Mucosa of descending colon (tissue), 3 donors: Measurements from ENCODE around the gene SUFU. TPM values are rescaled to one million over a fixed set of nuclear protein-coding genes. Genes with fewer than 3 reads are reported as not detected.

Experiments used
- ATAC-seq: fragments of 200-7000 bp; cut with Tn5 transposase; one replicate; pipeline ENCODE4 v1.9.1; 2020; ENCODE audit warnings: mild to moderate bottlenecking, moderate library complexity
- DNase-seq, 3 donors: peaks; one replicate each; pipeline ENCODE4 v3.0.0-alpha.2; 2020
- H3K36me3 ChIP-seq: fragments of 200-600 bp; one replicate; pipeline ENCODE4 v1.8.0; 2021; ENCODE audit warnings: low read depth, mild to moderate bottlenecking
- H3K4me1 ChIP-seq: fragments of 200-600 bp; one replicate; pipeline ENCODE4 v1.8.0; 2021; ENCODE audit warnings: low read depth, mild to moderate bottlenecking
- H3K4me3 ChIP-seq: fragments of 200-600 bp; one replicate; pipeline ENCODE4 v1.8.0; 2021; ENCODE audit warnings: mild to moderate bottlenecking
- H3K9me3 ChIP-seq: fragments of 200-600 bp; one replicate; pipeline ENCODE4 v1.8.0; 2021; ENCODE audit warnings: mild to moderate bottlenecking
- CTCF ChIP-seq: fragments of 200-600 bp; IDR thresholded peaks from one replicate; pipeline ENCODE4 v1.8.0; 2022; ENCODE audit warnings: antibody characterized with exemption, mild to moderate bottlenecking
- intact Hi-C, 2 donors: fragments of 100-400 bp; cut with DNase I in 1 of 2; cut with micrococcal nuclease in 1 of 2; formaldehyde crosslinking; loops; one replicate each; pipeline versions ENCODE4 v1.11.0 to v1.11.1; 2022; cut with DNase I, micrococcal nuclease
- total RNA-seq, 3 donors: library from RNA; stranded (reverse); fragmentation: NEBNext Ultra II Directional in 2 of 3; extraction: Animal tissue kit (Norgen Biotek cat#: 25700) in 2 of 3; gene quantifications; one replicate each; pipeline versions ENCODE4 v1.2.1 to v1.2.4, GENCODE V29; 2021 to 2023
- donor health status: DM: no; HTN: no; CAD: no; lungs with moderate emphysema.
- donor health status: DM: no; HTN: no; CAD: no.
- donor health status: DM: no; HTN: yes; CAD: no.

SUFU gene
- total RNA-seq, 3 donors from 2014 or later = 9.0 to 13.9 (median 9.5) TPM

DNA sequence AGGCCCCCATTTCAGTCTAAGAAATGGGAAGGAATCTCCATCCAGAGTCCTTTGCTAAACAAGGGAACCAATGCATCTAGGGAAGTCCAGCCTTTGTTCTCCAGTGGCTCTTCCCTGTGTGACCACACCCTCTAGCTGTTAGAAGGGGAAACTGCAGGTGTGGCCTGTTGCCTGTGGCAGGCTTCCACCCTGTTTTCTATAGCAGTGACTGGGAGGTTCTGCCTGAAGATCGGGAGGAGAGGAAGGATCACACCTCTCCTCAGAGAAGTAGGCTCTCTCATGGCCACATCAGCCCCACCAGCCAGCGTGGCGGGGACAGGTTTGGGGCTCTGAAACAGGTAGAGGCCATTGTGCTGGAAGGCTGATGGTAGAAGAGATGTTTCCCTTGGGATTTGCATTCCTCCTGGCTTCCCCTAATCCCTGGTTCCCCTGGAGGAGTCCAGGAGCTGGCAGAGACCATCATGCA, 92.8 kb downstream of the SUFU start:
- DNase-seq (peak in 2 of 3 donors; percentile 55 to 74), ATAC-seq (peak; percentile 91)
- Histone ChIP-seq H3K9me3 (no peaks in the 10 kb centered on the region), H3K4me1 (peaks cover 4% of the 10 kb centered on the region), H3K36me3 (peaks cover 3% of the 10 kb centered on the region), H3K4me3 (no peak overlapping the region)
- TF ChIP-seq CTCF = peak; percentile 84
- intact Hi-C loops = no loop called here

- Histone ChIP-seq H3K4me3 (no peak overlapping the region), H3K36me3 (peaks cover 3% of the 10 kb centered on the region), H3K4me1 (peaks cover 4% of the 10 kb centered on the region), H3K9me3 (no peaks in the 10 kb centered on the region)
- no peak for DNase-seq
- no peak for ATAC-seq
- no peak for TF ChIP-seq CTCF
- intact Hi-C loops = no loop called here
These were observed 93.6 kb downstream of the SUFU start for GRCh38 chr10:102597131-102597991.

GRCh38 chr10:102598243-102598642, 94.5 kb downstream of the SUFU start:
- Histone ChIP-seq H3K9me3 (no peaks in the 10 kb centered on the region), H3K36me3 (peaks cover 3% of the 10 kb centered on the region), H3K4me1 (peaks cover under 1% of the 10 kb centered on the region), H3K4me3 (no peak overlapping the region)
- no peak for TF ChIP-seq CTCF
- ATAC-seq (no peak), DNase-seq (no peak)
- intact Hi-C loops = no loop called here

DNA sequence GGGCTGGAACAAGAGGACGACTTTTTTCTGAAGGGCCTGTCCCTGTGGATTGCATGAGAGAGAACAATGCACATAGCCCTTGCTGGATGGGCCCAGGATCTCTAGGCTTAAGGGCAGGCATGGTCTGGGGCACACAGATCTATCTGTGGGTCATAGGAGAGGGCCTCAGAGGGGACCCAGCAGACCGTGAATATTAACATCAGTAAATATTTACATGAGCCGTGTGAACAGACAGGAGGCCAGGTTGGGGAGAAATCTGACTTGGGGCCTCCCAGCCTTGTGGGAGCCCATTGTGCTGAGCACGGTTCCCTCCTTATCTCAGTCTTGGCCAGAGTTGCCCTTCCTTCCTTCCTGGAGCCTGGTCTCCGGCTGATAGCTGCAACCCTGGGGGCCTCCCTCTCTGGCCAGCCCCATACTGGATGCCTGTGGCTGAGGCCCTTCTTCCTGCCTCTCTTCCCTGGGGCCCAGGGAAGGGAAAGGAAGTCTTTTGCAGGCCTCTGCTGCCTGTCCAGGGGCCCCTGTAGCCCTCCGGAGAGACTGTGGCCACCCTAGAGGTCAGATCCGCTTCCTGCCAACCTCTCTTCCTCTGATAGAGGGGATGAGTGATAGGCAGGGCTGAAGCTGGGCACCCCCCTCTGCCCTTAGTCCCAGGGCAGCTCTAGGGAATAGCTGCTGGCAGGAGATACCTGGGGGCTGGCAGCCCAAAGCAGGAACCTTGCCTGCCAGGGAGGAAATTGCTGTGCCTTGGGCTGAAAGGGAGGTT, 96.0 kb downstream of the SUFU start:
- no peak for DNase-seq
- peaks cover 3% of the 10 kb centered on the region for H3K36me3 ChIP-seq
- H3K4me1 ChIP-seq = no peaks in the 10 kb centered on the region
- intact Hi-C loops = no loop called here
- no peak for ATAC-seq
- no peak overlapping the region for H3K4me3 ChIP-seq
- no peaks in the 10 kb centered on the region for H3K9me3 ChIP-seq
- TF ChIP-seq CTCF = no peak

- peaks cover 3% of the 10 kb centered on the region for H3K36me3 ChIP-seq
- intact Hi-C loops = no loop called here
- H3K9me3 ChIP-seq = no peaks in the 10 kb centered on the region
- H3K4me1 ChIP-seq = no peaks in the 10 kb centered on the region
- no peak for DNase-seq
- no peak for TF ChIP-seq CTCF
- no peak overlapping the region for H3K4me3 ChIP-seq
- no peak for ATAC-seq
These were observed 97.0 kb downstream of the SUFU start for GRCh38 chr10:102600816-102601215.
